Skeletal muscle tissue (tissue), 4 donors: Measurements from ENCODE around the gene LAMTOR3. TPM values are rescaled to one million over a fixed set of nuclear protein-coding genes. Genes with fewer than 3 reads are reported as not detected.
A peak's percentile ranks its signal among the peaks of the same experiment; 100 is the strongest.

Experiments
- H3K27ac ChIP-seq: one replicate; pipeline ENCODE4 v1.7.0; 2013; ENCODE audit warnings: mild to moderate bottlenecking, low read depth, low read length, inconsistent platforms
- H3K27me3 ChIP-seq, 3 donors: one replicate each; pipeline ENCODE4 v1.7.0; 2013; ENCODE audit warnings: low read length in 3 of 3; ENCODE audit not compliant: control insufficient read depth in 3 of 3, insufficient read depth in 3 of 3
- H3K36me3 ChIP-seq, 3 donors: one replicate each; pipeline ENCODE4 v1.7.0; 2013; ENCODE audit warnings: low read length in 3 of 3; ENCODE audit not compliant: control insufficient read depth in 3 of 3, insufficient read depth in 3 of 3
- H3K4me1 ChIP-seq, 3 donors: one replicate each; pipeline ENCODE4 v1.7.0; 2013; ENCODE audit warnings: low read length in 3 of 3, mild to moderate bottlenecking in 3 of 3; ENCODE audit not compliant: control insufficient read depth in 3 of 3, insufficient read depth in 3 of 3
- H3K4me3 ChIP-seq, 3 donors: one replicate each; pipeline ENCODE4 v1.7.0; 2013; ENCODE audit warnings: low read length in 3 of 3
- H3K9ac ChIP-seq, 3 donors: one replicate each; pipeline ENCODE4 v1.7.0; 2013; ENCODE audit warnings: low read length in 3 of 3, mild to moderate bottlenecking in 3 of 3, moderate library complexity in 2 of 3, low read depth in 1 of 3
- H3K9me3 ChIP-seq, 3 donors: one replicate each; pipeline ENCODE4 v1.7.0; 2013; ENCODE audit warnings: low read length in 3 of 3; ENCODE audit not compliant: control insufficient read depth in 3 of 3
- total RNA-seq: library from RNA; depleted of rRNA; stranded (reverse); fragments of >200 nt; gene quantifications from one replicate; pipeline ENCODE4 v1.2.3, GENCODE V29; 2014
- donor health status: Osteomylitis.

Gene LAMTOR3
- total RNA-seq, 1 donor from 2014 or later, result 20.4 TPM

- Histone ChIP-seq H3K9ac (no peak overlapping the region), H3K4me1 (peaks cover 0 to 6% (median 4%) of the 10 kb centered on the region in 3 donors), H3K27me3 (no peaks in the 10 kb centered on the region)
These were observed 21.7 kb downstream of the LAMTOR3 start for GRCh38 chr4:99872570-99872969.

GRCh38 chr4:99868126-99868596, 26.1 kb downstream of the LAMTOR3 start:
- H3K4me1 ChIP-seq, result peaks cover 0 to 6% (median 4%) of the 10 kb centered on the region in 3 donors
- H3K27ac ChIP-seq, result peak overlapping the region; percentile 73
- H3K27me3 ChIP-seq, result no peaks in the 10 kb centered on the region
- H3K36me3 ChIP-seq, result no peaks in the 10 kb centered on the region
- H3K9ac ChIP-seq, result peak overlapping the region in 2 of 3 donors; percentile 25 to 49
- H3K9me3 ChIP-seq, result no peaks in the 10 kb centered on the region
- peak overlapping the region; percentile 36 to 44 (median 41) for H3K4me3 ChIP-seq

More at GRCh38 chr4:99872570-99872969, 21.7 kb downstream of the LAMTOR3 start:
- H3K36me3 ChIP-seq, result no peaks in the 10 kb centered on the region
- no peak overlapping the region for H3K4me3 ChIP-seq
- no peaks in the 10 kb centered on the region for H3K9me3 ChIP-seq
- no peak overlapping the region for H3K27ac ChIP-seq

- no peaks in the 10 kb centered on the region for H3K9me3 ChIP-seq
- H3K4me1 ChIP-seq, result peaks cover 0 to 6% (median 4%) of the 10 kb centered on the region in 3 donors
- no peak overlapping the region for H3K27ac ChIP-seq
- no peaks in the 10 kb centered on the region for H3K36me3 ChIP-seq
- H3K9ac ChIP-seq, result no peak overlapping the region
- H3K4me3 ChIP-seq, result no peak overlapping the region
- H3K27me3 ChIP-seq, result peaks cover 0 to 2% (median 0%) of the 10 kb centered on the region in 3 donors
These were observed 30.4 kb downstream of the LAMTOR3 start for GRCh38 chr4:99863804-99864203.

- Histone ChIP-seq H3K4me1 (no peaks in the 10 kb centered on the region), H3K36me3 (no peaks in the 10 kb centered on the region), H3K27me3 (peaks cover 0 to 2% (median 0%) of the 10 kb centered on the region in 3 donors), H3K9me3 (no peaks in the 10 kb centered on the region), H3K27ac (no peak overlapping the region), H3K4me3 (no peak overlapping the region), H3K9ac (no peak overlapping the region)
These were observed 32.9 kb downstream of the LAMTOR3 start for GRCh38 chr4:99861120-99861905.

- no peak overlapping the region for H3K27ac ChIP-seq
- H3K9ac ChIP-seq, result no peak overlapping the region
- H3K9me3 ChIP-seq, result no peaks in the 10 kb centered on the region
- no peaks in the 10 kb centered on the region for H3K4me1 ChIP-seq
- no peaks in the 10 kb centered on the region for H3K36me3 ChIP-seq
- H3K4me3 ChIP-seq, result no peak overlapping the region
- peaks cover 0 to 2% (median 0%) of the 10 kb centered on the region in 3 donors for H3K27me3 ChIP-seq
These were observed 33.7 kb downstream of the LAMTOR3 start for GRCh38 chr4:99860521-99860920.

GRCh38 chr4:99859618-99860017, 34.6 kb downstream of the LAMTOR3 start:
- H3K27me3 ChIP-seq, result peaks cover 0 to 2% (median 0%) of the 10 kb centered on the region in 3 donors
- no peak overlapping the region for H3K27ac ChIP-seq
- H3K9ac ChIP-seq, result no peak overlapping the region
- no peaks in the 10 kb centered on the region for H3K4me1 ChIP-seq
- H3K9me3 ChIP-seq, result no peaks in the 10 kb centered on the region
- H3K36me3 ChIP-seq, result no peaks in the 10 kb centered on the region
- H3K4me3 ChIP-seq, result no peak overlapping the region

DNA sequence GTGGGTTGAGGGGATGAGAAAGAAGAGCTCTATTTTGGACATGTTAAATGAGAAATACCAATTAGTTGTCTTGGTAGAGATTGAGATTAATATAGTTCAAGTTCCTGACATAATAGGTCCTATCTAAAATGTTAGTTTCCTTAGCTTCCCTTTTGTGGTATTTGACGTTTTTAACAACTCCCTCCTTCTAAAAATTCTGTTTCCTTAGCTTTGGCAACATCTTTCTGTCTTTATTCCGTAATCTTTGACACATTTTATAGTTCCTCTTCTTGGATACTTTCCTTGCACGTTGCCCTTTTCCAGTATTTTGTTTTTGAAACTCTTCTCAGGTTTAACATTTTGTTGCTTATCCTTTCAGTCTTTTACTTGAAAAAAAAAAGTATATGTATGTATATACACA, 36.9 kb downstream of the LAMTOR3 start:
- Histone ChIP-seq H3K27ac (no peak overlapping the region), H3K36me3 (no peaks in the 10 kb centered on the region), H3K9ac (no peak overlapping the region), H3K9me3 (no peaks in the 10 kb centered on the region), H3K4me1 (no peaks in the 10 kb centered on the region), H3K4me3 (no peak overlapping the region), H3K27me3 (peaks cover 0 to 2% (median 0%) of the 10 kb centered on the region in 3 donors)

DNA sequence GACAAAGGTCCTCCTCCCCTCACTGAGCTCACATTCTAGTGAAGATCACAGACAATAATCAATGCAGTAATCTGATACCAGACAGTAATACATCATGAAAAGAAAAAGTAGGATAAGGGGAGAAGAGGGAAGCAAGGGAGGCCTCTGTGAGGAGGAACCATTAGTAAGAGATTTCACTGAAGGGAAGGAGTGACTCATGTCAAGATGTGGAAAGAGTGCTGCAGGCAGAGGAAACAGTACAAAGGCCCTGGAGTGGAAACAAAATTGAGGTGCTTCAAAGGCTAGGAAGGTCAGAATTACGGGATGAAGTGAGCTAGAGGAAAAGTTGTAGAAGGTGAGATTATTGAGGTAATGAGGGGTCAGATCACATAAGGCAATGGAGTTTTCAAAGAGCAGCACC, 38.1 kb downstream of the LAMTOR3 start:
- H3K36me3 ChIP-seq, result no peaks in the 10 kb centered on the region
- no peaks in the 10 kb centered on the region for H3K4me1 ChIP-seq
- H3K27ac ChIP-seq, result peak overlapping the region; percentile 2
- H3K4me3 ChIP-seq, result no peak overlapping the region
- H3K9ac ChIP-seq, result no peak overlapping the region
- no peaks in the 10 kb centered on the region for H3K9me3 ChIP-seq
- H3K27me3 ChIP-seq, result peaks cover 0 to 2% (median 0%) of the 10 kb centered on the region in 3 donors

DNA sequence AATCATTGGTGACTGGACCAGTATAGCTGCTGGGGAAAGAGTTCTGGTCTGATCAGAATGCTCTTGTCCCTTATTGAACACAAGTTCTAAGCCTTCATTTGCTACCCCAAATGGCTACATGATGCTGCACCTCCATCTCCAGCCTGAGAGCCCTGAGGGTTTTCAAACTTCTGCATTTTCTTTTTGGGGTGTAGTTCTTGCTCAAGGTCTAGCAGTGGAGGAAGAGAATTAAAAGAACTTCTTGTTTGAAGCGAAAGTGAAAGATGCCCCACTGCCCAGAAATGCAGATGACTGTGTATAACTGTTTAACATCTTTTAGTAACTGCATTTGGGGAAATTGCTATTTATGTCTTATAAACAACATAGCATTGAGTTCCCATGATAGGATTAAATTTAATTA, 38.5 kb downstream of the LAMTOR3 start:
- Histone ChIP-seq H3K4me1 (no peaks in the 10 kb centered on the region), H3K27ac (no peak overlapping the region), H3K36me3 (no peaks in the 10 kb centered on the region), H3K27me3 (peaks cover 0 to 2% (median 0%) of the 10 kb centered on the region in 3 donors), H3K9me3 (no peaks in the 10 kb centered on the region), H3K9ac (no peak overlapping the region), H3K4me3 (no peak overlapping the region)

- Histone ChIP-seq H3K4me3 (no peak overlapping the region), H3K36me3 (no peaks in the 10 kb centered on the region), H3K9me3 (no peaks in the 10 kb centered on the region), H3K27me3 (no peaks in the 10 kb centered on the region), H3K4me1 (no peaks in the 10 kb centered on the region), H3K27ac (no peak overlapping the region), H3K9ac (no peak overlapping the region)
These were observed 40.2 kb downstream of the LAMTOR3 start for GRCh38 chr4:99853999-99854398.
